Stromal cell of bone marrow (primary cell): ENCODE results near the gene EIF3L.
A peak's percentile ranks its signal among the peaks of the same experiment; 100 is the strongest.

ENCODE experiments used
- DNase-seq: peaks from one replicate; pipeline ENCODE4 v3.0.0-alpha.2; 2012; ENCODE audit warnings: low read depth

The EIF3L gene

DNA sequence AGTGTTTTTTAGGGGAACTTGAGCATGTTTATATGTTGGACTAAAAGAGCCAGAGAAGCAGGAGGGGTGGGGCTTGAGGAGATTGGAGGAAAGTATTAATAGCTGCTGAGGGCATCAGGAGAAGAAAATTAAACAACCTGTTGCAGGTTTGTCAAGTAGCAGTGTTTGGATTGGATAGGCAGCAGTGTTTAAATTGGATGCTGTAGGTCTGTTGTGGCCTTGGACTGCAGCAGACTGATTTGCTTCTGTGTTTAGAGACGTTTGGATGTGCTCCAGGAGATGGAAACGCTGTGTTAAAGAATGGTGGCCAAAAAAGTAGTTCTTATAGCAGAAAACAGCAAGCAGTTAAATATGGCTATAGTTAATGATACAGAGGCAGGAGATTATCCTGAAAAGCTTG, 5.7 kb downstream of the EIF3L start:
- DNase-seq: no peak

DNA sequence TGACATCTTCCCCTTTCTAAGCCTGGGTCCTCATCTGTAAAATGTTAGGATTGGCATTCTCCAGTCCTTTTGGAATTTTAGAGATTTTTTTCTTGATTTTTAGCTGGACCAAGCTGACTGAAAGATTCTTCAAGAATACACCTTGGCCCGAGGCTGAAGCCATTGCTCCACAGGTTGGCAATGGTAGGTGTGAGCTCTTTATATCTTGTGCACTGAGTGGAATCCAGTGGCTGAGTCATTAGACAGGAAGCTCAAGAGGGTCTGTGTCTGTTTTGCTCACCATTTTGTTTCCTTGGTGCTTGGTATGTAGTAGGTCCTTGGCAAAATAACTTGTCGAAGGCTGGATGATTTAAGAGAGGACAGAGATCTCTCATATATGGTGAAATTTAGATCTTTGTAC, 6.2 kb downstream of the EIF3L start:
- no peak for DNase-seq

DNA sequence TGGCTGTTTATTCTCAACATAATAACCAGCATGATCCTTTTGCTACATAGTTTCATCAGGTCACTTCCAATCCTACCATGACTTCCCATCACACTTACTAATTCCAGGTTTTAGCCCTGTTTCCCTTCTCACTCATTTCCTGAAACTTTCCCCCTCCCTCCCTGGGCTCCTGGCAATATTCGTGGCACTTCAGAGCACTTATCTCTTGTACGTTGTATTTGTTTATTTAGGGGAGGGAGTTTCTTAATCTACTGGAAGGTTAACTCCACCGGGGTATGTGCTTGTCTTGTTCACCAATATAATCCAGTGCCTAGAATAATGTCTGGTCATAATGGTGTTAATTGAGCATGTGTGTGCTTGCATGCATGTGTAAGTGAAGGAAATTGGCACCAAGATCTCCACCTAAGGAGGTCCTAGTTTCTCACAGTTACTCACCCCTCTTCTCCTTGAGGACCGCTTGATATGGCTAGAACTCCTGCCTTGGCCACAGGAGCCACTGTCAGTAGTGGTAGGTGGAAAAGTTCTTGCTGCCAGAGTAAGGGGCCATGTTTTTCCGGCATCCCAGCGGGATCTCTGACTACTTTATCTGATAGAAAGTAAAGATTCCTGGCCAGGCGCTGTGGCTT, 11.7 kb downstream of the EIF3L start:
- DNase-seq: no peak

DNA sequence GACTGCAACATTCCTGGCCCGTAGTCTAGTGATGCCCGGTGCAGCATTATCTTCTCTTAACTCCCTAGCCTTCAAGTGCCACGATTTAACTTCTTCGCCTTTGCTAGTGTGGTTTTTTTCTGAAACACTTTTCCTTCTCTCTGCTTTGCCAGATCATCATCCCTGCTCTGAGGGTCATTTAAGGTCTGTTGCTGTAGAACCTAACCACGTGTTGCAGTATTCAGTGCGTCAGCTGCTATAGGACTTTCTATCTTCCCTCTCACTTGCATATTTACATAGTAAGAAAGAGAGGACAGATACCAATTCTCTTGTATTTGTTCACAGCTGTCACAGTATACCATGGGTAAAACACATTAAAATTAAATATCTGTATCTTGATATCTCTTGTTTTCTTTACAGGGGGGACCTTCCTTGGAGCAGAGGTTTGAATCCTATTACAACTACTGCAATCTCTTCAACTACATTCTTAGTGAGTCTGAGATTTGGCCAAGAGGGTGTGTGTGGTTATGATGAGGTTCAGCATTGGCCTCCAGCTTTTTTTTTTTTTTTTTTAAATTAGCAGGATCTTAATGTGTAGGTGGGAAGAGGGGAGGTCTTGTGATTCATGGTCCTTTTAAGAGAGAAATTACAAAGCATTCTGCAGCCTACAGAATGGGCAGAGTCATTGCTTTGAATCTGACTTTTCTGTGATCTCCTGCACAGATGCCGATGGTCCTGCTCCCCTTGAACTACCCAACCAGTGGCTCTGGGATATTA, 13.5 kb downstream of the EIF3L start:
- DNase-seq: no peak

DNA sequence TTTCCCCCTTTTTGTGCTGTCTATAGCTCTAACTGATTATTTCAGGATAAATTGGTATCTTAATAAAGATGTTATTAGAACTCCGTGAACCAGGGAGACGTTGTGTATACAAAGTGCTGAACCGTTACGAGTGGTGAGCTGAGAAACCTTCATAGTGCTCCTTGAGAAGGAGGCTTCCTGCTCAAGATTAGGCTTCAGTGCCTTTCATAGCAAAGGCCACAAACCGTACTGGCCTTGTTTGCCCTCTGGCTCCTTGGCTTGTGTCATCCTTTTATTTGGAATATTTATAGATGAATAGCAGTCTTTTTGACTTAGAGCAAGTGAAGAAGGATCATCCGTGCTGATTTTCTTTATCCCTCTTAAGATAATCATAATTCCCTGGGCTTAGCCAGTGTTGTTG, 16.3 kb downstream of the EIF3L start:
- no peak for DNase-seq

DNA sequence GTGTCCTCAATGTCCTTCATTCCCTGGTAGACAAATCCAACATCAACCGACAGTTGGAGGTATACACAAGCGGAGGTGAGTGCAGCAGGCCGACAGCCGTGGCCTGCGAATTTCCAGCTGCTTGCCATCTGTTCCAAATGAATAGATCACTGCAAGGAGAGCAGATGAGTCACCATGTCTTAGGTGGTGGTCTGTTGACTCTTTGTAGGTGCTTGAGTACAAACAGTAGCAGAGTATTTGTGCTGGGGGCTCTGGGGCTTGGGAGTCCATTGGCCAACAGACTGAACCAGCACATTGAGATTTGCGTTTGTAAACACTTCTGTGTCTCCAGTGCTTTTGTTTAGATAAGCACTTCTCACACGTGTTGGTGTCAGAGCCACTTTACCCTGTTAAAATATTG, 21.1 kb downstream of the EIF3L start:
- DNase-seq: no peak

GRCh38 chr22:37880668-37881440, 31.6 kb downstream of the EIF3L start:
- no peak for DNase-seq

DNA sequence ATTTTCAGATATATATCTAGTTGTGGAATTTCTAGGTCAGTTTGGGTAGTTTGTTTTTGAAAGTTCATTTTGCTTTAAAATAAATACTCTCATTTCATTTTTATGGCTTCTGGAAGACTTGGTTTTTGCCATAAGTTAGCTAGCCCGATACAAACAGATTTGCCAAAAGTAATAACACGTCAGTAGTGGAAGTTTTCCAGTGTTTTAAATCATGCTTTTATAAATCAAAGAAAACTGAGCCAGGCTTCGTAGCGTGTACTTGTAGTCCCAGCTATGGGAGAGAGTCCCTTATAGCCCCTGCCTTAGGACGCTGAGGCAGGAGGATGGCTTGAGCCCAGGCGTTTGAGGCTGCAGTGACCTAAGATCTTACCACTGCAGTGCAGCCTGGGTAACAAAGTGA, 35.2 kb downstream of the EIF3L start:
- peak; percentile 72 for DNase-seq

DNA sequence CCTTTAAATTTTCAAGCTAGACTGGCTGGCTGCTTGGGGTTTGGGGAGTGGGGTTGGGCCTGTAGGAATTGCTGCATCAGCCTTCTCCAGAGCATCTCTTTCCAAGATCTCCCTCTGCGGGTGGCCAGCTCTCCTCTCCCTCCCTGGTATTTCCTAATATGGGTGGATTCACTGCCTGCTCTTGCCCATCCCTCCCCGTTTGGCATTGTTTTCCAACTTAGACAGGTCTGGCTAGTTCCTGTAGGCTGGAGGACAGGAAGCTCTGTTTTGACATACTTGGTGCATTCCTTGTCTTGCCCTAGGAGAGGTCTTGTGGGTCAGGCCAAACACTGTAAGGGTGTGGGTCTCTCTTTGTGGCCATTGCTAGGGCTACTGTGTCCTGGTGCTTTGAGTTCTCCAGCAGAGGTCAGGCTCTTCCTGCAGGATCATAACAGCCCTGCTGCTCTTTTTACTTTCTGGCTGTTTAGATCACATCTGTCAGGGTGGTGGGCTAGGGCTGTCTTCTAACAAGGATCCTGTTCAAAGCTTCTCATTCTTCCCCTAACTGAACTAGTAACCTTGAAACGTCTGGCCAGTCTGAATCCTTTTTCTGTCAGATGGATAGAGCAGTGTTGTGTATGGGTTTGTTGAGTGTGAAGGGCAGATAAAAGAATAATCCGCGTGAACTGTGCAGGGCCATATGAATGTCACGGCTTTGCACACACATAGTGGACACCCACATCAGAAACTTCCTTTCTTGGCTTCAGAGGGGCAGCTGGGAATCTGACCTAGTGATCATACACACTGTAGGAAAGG, 38.6 kb downstream of the EIF3L start:
- DNase-seq: peak; percentile 81

DNA sequence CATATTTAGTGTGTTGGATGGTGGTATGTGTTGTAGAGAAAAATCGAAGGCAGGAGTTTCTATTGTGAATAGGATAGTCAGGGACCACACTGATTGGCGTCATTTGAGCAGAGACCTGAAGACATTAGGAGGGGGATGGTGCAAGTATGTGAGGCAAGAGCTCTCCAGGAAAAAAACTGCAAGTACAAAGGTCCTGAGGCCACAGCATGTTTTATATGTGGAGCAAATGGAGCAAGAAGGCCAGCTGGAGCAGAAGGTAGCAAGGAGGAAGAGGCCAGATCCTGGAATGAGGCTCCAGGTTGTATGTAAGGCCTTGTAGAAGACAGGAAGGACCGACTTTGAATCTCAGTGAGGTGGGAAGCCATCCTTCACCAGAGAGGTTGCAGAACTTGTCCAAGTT, 42.7 kb downstream of the EIF3L start:
- DNase-seq: no peak

- DNase-seq: no peak
Measured at GRCh38 chr22:37892566-37893335, 43.5 kb downstream of the EIF3L start.

DNA sequence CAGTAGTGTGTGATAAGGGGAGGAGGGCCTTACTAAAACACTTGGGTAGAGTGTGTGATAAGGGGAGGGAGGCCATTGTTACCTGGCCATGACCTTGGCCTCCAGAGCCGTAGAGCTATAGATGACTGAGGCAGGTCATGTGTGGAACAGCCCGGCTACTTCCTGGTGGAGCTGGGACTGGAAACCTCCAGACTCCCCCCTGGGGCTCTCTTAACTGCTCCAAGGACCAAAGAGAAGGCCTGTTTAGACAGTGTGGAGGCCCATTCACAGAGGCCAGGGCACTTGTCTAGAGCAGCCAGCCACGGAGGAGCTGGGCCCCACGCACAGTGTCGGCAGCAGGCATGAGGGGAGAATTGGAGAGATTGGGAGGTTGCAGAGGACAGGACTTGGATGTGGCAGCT, 44.4 kb downstream of the EIF3L start:
- DNase-seq: no peak

GRCh38 chr22:37894939-37895670, 45.9 kb downstream of the EIF3L start:
- no peak for DNase-seq

DNA sequence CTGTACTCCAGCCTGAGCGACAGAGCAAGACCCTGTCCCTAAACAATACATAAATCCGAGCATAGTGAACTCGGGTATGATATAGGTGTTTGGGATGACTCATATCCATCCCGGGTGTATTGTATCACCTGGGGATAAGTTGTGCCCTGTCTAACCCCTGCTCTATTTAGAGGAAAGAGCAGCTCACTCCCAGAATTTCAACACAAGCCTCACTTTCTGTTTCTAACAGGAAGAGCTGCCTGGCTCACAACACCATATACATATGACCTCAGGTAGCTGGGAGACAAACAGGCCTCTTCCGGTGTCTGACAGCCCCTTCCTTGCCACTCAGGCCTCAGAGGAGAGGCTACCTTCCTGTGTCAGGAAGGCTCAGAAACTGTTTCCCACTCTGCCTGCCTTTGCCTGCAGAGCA, 47.0 kb downstream of the EIF3L start:
- DNase-seq: no peak

DNA sequence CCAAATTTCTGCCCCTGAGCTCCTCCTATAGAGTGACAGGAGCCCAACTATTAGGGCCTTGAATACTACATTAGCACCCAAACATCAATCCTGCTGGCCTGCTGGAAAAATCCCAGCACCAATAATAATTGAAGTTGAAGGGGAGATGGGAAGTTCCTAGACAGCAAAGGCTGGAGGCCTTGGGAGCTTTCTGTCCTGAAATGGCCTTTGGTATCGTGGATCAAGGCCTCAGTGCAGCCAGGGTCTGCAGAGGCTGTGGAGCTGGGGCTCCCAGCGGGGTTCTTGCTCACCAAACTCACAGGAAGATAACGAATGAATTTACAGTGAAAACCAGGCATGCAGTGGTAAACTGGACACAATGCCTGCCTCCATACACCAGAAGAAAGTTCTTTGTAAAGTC, 47.7 kb downstream of the EIF3L start:
- DNase-seq: no peak

- DNase-seq: no peak
Measured at GRCh38 chr22:37897807-37898206, 48.6 kb downstream of the EIF3L start.

- DNase-seq: no peak
Measured at GRCh38 chr22:37898441-37899181, 49.4 kb downstream of the EIF3L start.

DNA sequence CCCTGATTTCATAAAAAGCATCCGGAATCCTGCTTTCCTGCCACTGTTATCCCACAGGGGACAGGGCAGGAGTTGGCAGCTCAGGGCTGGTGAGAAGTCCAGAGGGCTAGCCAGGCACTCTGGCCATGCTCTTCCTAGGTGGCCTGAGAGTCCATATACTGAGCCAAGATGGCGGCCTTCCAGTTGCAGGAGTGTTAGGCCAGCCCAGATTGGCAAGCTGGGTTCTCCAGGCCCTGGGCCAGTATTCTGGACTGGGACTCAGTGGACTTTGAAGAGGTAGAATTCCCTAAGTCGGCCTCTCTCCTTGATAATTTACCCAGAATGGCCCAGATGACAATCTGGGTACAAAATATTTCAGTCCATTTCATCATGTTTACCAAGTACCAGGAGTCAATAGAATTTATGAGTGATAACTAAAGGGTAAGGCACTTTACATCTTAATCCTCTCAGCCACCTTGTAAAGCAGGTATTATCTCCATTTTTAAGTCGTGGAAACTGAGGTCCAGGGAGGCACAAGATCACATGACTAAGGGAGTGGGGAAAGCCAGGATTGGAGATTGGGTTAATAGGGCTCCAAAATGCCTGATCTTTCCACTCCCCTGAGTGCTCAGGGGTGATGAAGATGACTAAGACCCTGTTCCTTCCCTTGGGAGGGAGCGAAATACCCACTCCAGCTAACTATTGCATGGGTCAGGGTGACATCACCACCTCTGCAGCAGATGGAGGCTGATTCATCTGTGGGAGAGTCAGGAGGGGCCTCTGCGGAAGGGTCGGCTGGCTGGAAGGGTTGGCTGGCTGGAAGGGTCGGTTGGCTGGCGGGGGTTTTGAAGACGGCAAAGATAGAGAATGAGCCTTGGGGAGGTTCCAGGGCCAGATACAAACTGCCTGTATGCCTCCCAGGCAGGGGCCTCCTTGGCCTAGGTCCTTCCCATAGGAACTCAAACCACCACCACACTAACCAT, 55.6 kb downstream of the EIF3L start:
- peak; percentile 98 for DNase-seq
